Tibial nerve (tissue), 4 donors: ENCODE measurements around the gene SFPQ.

Experiments
- CTCF ChIP-seq, 5 experiments: fragments of 200-600 bp in 3 of 5; fragments of 450-650 bp in 2 of 5; sonication (generic) in 3 of 5; IDR thresholded peaks; one replicate each; pipeline ENCODE4 v1.5.1; 2016 to 2019; ENCODE audit warnings: antibody characterized with exemption in 5 of 5, mild to moderate bottlenecking in 3 of 5, moderate library complexity in 2 of 5
- EP300 ChIP-seq, 2 donors: sonication (generic); formaldehyde crosslinking; IDR thresholded peaks; one replicate each; pipeline ENCODE4 v1.6.1; 2017; ENCODE audit warnings: antibody characterized with exemption in 2 of 2, mild to moderate bottlenecking in 1 of 2
- POLR2A ChIP-seq, 2 donors: fragments of 450-650 bp; IDR thresholded peaks; one replicate each; pipeline ENCODE4 v1.6.1; 2017; ENCODE audit warnings: antibody characterized with exemption in 2 of 2, mild to moderate bottlenecking in 2 of 2, moderate library complexity in 2 of 2

GRCh38 chr1:35172022-35172421, 20.9 kb downstream of the SFPQ start:
- TF ChIP-seq CTCF (IDR thresholded peaks at IDR 0.05) (no peak), POLR2A (IDR thresholded peaks at IDR 0.05) (no peak), EP300 (IDR thresholded peaks at IDR 0.05) (no peak)
